Neutrophil (primary cell): ENCODE data around the gene RBM5.

Source experiments
- H3K27ac ChIP-seq: fragments of 200-600 bp; sonication (generic); 2 replicates; pipeline ENCODE4 v1.5.1; 2016; ENCODE audit warnings: mild to moderate bottlenecking, moderate library complexity
- H3K27me3 ChIP-seq: fragments of 200-600 bp; sonication (generic); 2 replicates; pipeline ENCODE4 v1.6.0; 2016; ENCODE audit warnings: mild to moderate bottlenecking
- H3K36me3 ChIP-seq: fragments of 200-600 bp; sonication (generic); 2 replicates; pipeline ENCODE4 v1.5.1; 2017
- H3K4me1 ChIP-seq, 2 experiments: fragments of 200-600 bp in 1 of 2; sonication (generic) in 1 of 2; 1 replicate in 1 of 2; 2 replicates in 1 of 2; pipeline versions ENCODE4 v1.5.1 to v1.6.1; 2013 to 2016; ENCODE audit warnings: low read depth in 1 of 2, low read length in 1 of 2, mild to moderate bottlenecking in 1 of 2, moderate library complexity in 1 of 2; ENCODE audit not compliant: control insufficient read depth in 1 of 2, insufficient read depth in 1 of 2
- H3K4me3 ChIP-seq, 2 experiments: fragments of 200-600 bp in 1 of 2; sonication (generic) in 1 of 2; 1 replicate in 1 of 2; 2 replicates in 1 of 2; pipeline ENCODE4 v1.5.1; 2013 to 2016; ENCODE audit warnings: low read depth in 1 of 2, low read length in 1 of 2, mild to moderate bottlenecking in 1 of 2, moderate library complexity in 1 of 2
- H3K9me3 ChIP-seq: fragments of 200-600 bp; sonication (generic); 2 replicates; pipeline ENCODE4 v1.5.1; 2016
- CTCF ChIP-seq: fragments of 200-600 bp; sonication (generic); IDR thresholded peaks from 2 replicates; pipeline ENCODE4 v1.5.1; 2016; ENCODE audit warnings: antibody characterized with exemption

The RBM5 gene

GRCh38 chr3:50112462-50112861, 23.7 kb downstream of the RBM5 start:
- TF ChIP-seq CTCF: no peak
- no peaks in the 10 kb centered on the region for H3K27me3 ChIP-seq
- H3K27ac ChIP-seq: no peak overlapping the region
- H3K4me3 ChIP-seq: no peak overlapping the region
- peaks cover 3% of the 10 kb centered on the region for H3K9me3 ChIP-seq
- H3K4me1 ChIP-seq: no peaks in the 10 kb centered on the region
- peaks cover 100% of the 10 kb centered on the region for H3K36me3 ChIP-seq

DNA sequence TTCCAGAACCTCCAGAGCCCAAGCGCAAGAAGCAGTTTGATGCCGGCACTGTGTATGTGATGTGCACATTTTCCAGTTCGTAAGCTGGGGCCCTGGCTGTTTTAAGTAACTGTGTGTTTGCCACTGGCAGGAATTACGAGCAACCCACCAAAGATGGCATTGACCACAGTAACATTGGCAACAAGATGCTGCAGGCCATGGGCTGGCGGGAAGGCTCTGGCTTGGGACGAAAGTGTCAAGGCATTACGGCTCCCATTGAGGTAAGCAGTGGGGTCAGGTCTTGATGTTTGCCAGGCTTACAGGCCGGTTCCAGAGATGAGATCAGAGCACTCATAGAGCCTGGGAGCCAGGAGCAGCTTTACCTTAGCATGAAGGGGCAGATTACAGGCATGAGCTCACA, 28.4 kb downstream of the RBM5 start:
- Histone ChIP-seq H3K9me3 (peaks cover 3% of the 10 kb centered on the region), H3K4me3 (no peak overlapping the region), H3K4me1 (no peaks in the 10 kb centered on the region), H3K27me3 (no peaks in the 10 kb centered on the region), H3K27ac (no peak overlapping the region), H3K36me3 (peaks cover 100% of the 10 kb centered on the region)
- TF ChIP-seq CTCF: no peak

- Histone ChIP-seq H3K27me3 (no peaks in the 10 kb centered on the region), H3K4me1 (no peaks in the 10 kb centered on the region), H3K4me3 (no peak overlapping the region), H3K36me3 (peaks cover 99% of the 10 kb centered on the region), H3K27ac (no peak overlapping the region), H3K9me3 (peaks cover 3% of the 10 kb centered on the region)
- TF ChIP-seq CTCF: no peak
Measured at GRCh38 chr3:50118237-50118636, 29.5 kb downstream of the RBM5 start.

- H3K4me1 ChIP-seq: no peaks in the 10 kb centered on the region
- no peaks in the 10 kb centered on the region for H3K27me3 ChIP-seq
- H3K4me3 ChIP-seq: no peak overlapping the region
- H3K36me3 ChIP-seq: peaks cover 92% of the 10 kb centered on the region
- H3K9me3 ChIP-seq: peaks cover 3% of the 10 kb centered on the region
- no peak for TF ChIP-seq CTCF
- no peak overlapping the region for H3K27ac ChIP-seq
Measured at GRCh38 chr3:50119786-50120185, 31.1 kb downstream of the RBM5 start.

DNA sequence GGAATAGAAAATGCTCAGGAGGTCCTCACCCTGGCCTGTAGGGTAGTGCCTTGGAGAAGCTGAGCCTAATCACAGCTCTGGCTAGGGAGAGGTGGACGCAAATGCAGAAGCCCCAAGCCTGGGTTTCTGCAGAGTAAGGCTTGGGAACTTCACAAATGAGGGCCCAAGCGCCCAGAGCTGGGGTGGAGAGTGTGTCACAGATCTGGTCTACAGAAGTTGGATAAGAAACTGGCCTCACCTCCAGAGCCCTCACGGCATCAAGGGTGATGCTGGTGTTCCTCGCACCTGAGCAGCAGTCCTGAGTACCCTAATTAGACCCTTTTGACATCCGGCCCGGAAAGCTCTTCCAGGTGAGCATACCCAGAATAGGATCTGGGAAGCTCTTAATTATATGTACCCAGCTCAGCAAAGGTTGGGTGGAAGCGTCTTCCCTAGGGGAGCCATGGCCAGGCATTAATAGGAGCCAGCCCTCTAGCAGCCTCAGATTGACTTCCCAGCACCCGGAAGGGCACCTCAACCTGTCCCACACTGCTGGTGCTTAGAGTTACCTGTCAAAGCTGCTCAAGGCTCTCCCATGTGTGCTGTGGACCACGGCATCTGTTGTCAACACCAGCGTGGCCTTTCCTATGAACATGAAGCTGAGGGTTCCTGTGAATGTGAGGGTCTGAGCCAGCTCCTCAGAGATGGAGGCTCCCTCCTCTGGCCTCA, 31.8 kb downstream of the RBM5 start:
- H3K9me3 ChIP-seq: peaks cover 3% of the 10 kb centered on the region
- H3K4me1 ChIP-seq: no peaks in the 10 kb centered on the region
- peaks cover 84% of the 10 kb centered on the region for H3K36me3 ChIP-seq
- no peak overlapping the region for H3K4me3 ChIP-seq
- H3K27me3 ChIP-seq: no peaks in the 10 kb centered on the region
- H3K27ac ChIP-seq: no peak overlapping the region
- TF ChIP-seq CTCF: no peak
